Limb (tissue), 2 donors: Measurements from ENCODE around the gene ZNF268.
"Not testable (repeated sequence)": the region's sequence is repeated elsewhere in the genome, so short reads cannot be mapped to it uniquely, and the experiment has no call there.

Experiments used
- DNase-seq, 2 donors: peaks; one replicate each; pipeline ENCODE4 v3.0.0-alpha.2; 2016; ENCODE audit errors: extremely low spot score in 2 of 2

Gene ZNF268

DNA sequence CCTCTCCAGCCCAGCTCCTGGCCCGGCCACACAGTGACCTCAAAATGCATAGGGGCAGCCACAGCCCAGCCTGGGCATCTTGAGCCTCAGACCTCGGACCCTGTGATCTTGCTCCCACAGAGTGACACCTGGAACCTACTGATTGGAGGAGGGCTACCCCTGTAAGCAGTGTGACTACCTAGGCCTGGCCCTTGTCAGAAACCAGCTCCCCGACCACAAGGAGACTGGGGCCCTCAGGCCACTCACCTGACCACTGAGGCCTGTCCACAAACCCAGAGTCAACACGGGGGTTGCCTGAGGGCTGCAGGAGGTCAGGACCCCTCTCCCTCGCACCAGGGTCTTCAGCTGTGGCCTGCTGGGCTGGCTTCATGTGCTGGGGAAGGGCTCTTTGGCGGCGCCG is 45.4 kb downstream of the ZNF268 start:
- DNase-seq: no peak

GRCh38 chr12:133227281-133227852 is 46.1 kb downstream of the ZNF268 start:
- DNase-seq: no peak

GRCh38 chr12:133231001-133231400 is 49.7 kb downstream of the ZNF268 start:
- no peak for DNase-seq

DNA sequence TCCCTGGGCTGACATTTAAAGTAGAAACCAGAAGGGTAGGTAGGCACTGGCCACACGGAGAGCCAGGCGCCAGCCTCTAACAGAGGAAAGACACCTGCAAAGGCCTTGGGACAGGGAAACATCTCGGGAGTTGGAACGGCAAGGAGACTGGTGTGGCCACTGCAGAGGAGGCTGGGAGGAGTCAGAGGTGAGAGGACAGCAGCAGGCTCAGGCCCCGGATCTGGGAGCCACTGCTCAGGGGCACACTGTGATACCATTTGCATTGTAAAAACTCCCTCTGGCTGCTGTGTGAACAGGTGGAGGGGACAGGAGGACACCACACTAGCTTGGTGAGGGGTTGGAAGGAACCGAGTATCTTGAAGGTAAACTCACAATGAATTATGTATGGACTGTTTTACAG is 51.7 kb downstream of the ZNF268 start:
- DNase-seq: no peak

DNA sequence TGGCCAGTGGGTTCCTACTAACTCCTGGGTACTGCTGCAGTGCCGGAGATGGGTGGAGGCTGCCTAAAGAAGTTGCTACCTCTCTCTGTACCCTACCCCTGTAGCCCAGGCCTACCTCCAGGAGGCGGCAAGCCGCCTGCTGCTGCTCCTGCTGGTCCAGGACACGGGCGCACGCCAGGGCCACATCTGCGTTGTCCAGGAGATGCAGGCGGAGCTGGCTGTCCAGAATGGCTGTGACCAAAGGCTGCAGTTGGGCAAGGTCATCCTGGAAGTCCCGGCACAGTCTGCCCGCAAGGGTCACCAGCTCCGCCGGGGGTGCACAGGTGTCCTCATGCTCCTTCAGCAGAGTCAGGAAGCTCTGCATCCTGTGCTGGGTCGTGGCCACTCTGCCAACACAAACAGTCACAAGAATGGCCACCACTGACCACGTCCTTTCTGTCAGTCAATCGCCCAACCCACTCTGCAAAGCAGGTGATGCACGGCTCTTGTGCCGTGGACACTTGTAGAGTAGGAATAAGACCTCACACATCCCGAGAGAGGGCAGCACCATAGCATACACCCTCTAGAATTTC is 52.8 kb downstream of the ZNF268 start:
- DNase-seq: no peak

DNA sequence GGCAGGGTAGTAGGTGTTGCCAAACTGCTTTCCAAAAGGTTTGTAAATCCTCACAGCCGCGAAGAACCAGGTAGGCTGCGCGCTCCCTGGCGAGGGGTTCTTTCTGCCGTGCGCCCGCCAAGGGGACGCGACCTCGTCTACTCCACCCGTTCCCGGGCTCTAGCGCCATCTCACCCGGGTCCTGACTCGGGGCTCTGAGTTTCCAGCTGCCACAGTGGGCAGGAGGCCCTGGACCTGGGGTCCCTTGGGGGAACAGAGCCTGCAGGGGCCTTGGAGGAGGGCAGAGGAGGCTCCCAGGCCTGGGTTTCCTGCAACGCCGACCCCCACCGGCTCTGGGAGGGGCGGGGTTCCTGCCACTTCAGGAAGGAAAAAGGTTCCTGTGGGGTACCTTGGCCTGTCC is 53.7 kb downstream of the ZNF268 start:
- no peak for DNase-seq

DNA sequence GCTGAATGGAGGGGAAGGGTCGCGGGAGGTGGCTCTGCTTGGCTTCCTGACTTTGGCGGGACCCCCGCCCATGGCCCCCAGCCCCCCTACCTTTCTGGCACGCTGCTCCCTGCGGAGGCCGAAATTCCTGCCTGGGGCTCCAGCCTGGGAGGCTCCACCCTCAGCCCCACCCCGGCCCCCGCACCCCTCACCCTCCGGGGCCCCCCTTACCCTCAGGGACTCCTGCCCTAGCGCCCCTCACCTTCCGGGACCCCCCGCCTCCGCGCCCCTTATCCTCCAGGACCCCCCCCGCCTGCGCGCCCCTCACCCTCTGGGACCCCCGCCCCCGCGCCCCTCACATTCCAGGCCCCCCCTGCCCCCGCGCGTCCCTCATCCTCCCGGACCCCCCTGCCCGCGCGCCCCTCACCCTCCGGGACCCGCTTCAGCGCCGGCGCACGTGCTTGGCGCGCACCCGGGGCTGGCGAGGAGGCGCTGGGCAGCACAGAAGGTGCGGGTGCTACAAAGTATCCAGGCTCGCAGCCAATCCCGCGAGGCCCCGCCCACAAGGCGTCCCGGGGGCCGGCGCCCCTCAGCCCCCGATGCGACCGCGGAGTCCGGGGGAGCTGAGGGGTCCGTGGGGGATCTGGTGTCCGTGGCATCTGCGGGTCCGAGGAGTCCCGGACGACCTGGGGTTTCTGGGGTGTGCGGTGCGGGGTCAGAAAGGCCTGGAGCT is 54.3 kb downstream of the ZNF268 start, which contains the start of gene ANHX:
Gene ANHX, minus strand, starts transcription at position 477 of the 712 bp plus-strand sequence. CDS start 1,521 bp downstream, outside the sequence.
- no peak for DNase-seq

GRCh38 chr12:133236144-133236543 is 54.8 kb downstream of the ZNF268 start:
- no peak for DNase-seq

DNA sequence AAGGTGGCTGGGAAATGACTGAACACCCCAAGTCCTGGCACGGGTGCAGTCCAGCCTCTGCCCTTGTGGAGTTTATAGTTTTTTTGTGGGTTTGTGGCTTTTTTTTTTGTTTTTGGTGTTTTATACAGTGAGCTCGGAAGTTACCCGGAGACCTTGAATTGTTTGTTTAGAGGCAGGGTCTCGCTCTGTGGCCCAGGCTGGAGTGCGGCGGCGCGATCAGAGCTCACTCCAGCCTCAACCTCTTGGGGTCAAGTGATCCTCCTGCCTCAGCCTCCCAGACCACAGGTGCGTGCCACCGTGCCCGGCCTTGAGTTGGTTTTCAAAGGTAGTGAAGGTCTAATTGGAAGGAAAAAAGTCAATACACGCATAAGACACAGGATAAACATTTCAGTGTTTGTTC is 55.3 kb downstream of the ZNF268 start:
- DNase-seq: no peak

- DNase-seq: no peak
These were observed 70.4 kb downstream of the ZNF268 start for GRCh38 chr12:133251732-133252131.

GRCh38 chr12:133255833-133256232 is 74.5 kb downstream of the ZNF268 start:
- not testable (repeated sequence) for DNase-seq

- no peak for DNase-seq
These were observed 75.0 kb downstream of the ZNF268 start for GRCh38 chr12:133256321-133256720.

DNA sequence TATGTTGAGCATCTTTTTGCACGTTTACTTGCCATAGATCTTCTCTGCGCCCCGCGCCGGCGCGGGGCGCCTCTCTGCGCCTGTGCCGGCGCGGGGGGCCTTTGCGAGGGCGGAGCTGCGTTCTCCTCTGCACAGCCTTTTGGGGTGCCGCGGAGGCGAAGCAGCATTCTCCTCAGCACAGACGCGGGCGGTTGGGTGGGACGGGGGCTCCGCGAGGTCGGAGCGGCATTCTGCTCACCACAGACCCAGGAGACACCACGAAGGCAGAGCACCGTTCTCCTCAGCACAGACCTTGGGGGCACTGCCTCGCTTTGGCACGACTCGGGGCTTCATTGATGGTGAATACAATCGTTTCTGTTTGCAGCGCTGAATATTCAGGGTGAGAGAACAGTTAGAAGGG is 82.9 kb downstream of the ZNF268 start:
- DNase-seq: no peak
